ENCODE results near the gene GPX4.
"Not testable (repeated sequence)": the region's sequence is repeated elsewhere in the genome, so short reads cannot be mapped to it uniquely, and the experiment has no call there.

GPX4 gene

DNA sequence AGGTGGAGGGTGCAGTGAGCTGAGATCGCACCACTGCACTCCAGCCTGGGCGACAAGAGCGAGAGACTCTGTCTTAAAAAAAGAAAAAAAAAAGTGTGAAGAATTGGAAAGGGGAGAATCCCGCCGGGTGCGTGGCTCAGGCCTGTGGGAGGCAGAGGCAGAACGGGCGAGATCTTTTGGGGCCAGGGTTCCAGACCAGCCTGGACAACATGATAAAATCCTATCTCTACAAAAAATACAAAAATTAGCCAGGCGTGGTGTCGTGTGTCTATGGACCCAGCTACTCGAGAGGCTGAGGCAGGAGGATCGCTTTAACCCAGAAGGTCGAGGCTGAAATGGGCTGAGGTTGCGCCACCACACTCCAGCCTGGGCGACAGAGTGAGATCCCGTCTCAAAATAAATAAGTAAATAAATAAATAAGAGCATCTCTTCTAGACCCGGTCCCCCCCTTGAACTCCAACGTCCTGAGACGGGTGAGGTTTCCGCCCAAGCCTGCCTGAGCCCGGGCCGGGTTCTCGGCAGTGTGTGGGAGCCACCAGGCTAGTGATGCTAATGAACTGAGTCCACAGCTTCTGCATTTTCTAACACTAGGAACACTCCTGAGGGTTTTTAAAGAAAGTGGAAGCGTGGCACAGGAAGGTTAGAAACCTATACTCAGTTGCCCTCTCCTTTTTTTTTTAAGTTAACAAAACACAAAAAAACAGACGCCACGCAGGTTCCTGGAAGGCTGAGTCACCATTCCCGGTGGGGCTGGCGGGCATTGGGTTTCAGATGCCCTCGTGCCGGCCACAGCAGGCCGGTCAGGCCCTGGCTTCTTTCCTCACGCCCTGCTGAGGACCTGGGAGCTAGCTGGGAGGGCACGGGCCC, 22.0 kb downstream of the GPX4 start:
- TF ChIP-seq CTCF (IDR thresholded peaks at IDR 0.05; ENCODE audit: control insufficient read depth, extremely low read depth, insufficient read depth): no peak
- H3K4me3 ChIP-seq (ENCODE audit: low read depth, low read length): no peak overlapping the region

DNA sequence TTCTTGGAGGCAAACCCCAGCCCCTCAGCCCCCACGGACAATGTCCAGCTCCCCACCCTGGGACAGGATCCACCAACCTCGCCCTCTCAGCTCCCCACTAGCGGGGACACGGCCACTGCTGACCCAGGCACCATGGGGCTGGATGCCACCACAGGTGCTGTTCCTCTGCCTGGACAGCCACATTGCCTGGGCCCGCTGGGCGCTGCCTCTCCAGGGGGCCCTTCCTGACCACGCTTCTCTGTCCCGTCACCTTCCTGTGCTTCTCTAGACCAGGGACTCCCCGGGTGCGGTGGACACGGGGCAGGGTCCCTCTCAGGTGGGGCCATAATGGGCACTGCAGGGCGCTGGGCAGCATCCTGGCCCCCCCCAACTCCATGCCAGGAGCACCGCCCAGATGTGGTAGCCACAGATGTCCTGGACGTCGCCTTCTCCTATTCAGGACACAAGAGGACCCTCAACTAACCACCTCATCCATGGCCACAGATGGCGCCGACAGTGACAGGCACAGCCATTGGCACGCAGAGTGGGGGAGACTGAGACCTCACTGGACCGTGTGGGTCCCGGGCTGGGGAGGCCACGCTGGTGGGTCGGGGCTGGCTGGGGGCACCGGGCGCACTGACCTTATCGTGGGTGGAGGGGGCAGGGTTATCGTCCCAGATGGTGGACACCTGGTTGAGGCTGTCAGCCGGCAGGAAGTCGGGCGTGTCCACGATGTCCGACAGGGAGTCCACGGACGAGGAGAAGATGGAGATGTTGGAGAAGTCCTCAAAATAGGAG, 23.4 kb downstream of the GPX4 start:
- DNase-seq (ENCODE audit: low read depth): no peak
- no peak overlapping the region for H3K4me3 ChIP-seq (ENCODE audit: low read depth, low read length)
- TF ChIP-seq CTCF (IDR thresholded peaks at IDR 0.05; ENCODE audit: control insufficient read depth, extremely low read depth, insufficient read depth): no peak

More for the DNA sequence above, 22.0 kb downstream of the GPX4 start:
- DNase-seq (ENCODE audit: low read depth): no peak

DNA sequence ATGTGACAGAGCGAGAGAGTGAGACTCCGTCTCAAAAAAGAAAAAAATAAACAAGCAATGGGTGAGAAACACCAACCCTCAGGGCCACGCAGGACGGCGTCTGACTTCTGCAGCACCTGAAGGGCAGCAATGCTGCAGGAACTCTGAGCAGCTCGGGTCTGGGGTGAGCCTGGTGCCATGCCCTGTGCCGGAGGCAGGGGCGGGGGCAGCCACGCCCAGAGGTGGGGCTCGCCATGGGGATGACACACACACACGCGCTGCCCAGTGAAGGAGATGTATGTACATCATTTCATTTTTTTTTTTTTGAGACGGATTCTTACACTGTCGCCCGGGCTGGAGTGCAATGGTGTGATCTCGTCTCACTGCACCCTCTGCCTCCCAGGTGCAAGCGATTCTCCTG, 24.3 kb downstream of the GPX4 start:
- no peak overlapping the region for H3K4me3 ChIP-seq (ENCODE audit: low read depth, low read length)
- no peak for DNase-seq (ENCODE audit: low read depth)
- TF ChIP-seq CTCF (IDR thresholded peaks at IDR 0.05; ENCODE audit: control insufficient read depth, extremely low read depth, insufficient read depth): no peak

- DNase-seq (ENCODE audit: low read depth); H3K4me3 ChIP-seq (ENCODE audit: low read depth, low read length): not testable (repeated sequence)
Observed at GRCh38 chr19:1129084-1129483, 25.3 kb downstream of the GPX4 start.

GRCh38 chr19:1129535-1129934, 25.7 kb downstream of the GPX4 start:
- H3K4me3 ChIP-seq (ENCODE audit: low read depth, low read length): no peak overlapping the region
- TF ChIP-seq CTCF (IDR thresholded peaks at IDR 0.05; ENCODE audit: control insufficient read depth, extremely low read depth, insufficient read depth): no peak
- no peak for DNase-seq (ENCODE audit: low read depth)

GRCh38 chr19:1130771-1131717, 27.2 kb downstream of the GPX4 start:
- DNase-seq (ENCODE audit: low read depth): no peak
- no peak for TF ChIP-seq CTCF (IDR thresholded peaks at IDR 0.05; ENCODE audit: control insufficient read depth, extremely low read depth, insufficient read depth)
- no peak overlapping the region for H3K4me3 ChIP-seq (ENCODE audit: low read depth, low read length)
